NT2/D1 (cell line): ENCODE measurements around the gene HEATR5A.
"Not testable (repeated sequence)": the region's sequence is repeated elsewhere in the genome, so short reads cannot be mapped to it uniquely, and the experiment has no call there.

ENCODE experiments used
- SUZ12 ChIP-seq: IDR thresholded peaks from 2 replicates; pipeline ENCODE4 v1.6.1; 2011; ENCODE audit not compliant: insufficient read length, insufficient read depth; ENCODE audit errors: extremely low read depth
- ZNF274 ChIP-seq: IDR thresholded peaks from 2 replicates; pipeline ENCODE4 v1.6.1; 2011; ENCODE audit warnings: mild to moderate bottlenecking, low read depth, low read length

- TF ChIP-seq SUZ12, ZNF274: not testable (repeated sequence)
Observed at GRCh38 chr14:31361761-31362160, 58.6 kb downstream of the HEATR5A start.
